ENCODE results near the gene FCGR3B. TPM values are rescaled to one million over a fixed set of nuclear protein-coding genes. Genes with fewer than 3 reads are reported as not detected.
"Not testable (repeated sequence)": the region's sequence is repeated elsewhere in the genome, so short reads cannot be mapped to it uniquely, and the experiment has no call there.

FCGR3B gene
- total RNA-seq, 1 experiment from 2014 or later: not detected

DNA sequence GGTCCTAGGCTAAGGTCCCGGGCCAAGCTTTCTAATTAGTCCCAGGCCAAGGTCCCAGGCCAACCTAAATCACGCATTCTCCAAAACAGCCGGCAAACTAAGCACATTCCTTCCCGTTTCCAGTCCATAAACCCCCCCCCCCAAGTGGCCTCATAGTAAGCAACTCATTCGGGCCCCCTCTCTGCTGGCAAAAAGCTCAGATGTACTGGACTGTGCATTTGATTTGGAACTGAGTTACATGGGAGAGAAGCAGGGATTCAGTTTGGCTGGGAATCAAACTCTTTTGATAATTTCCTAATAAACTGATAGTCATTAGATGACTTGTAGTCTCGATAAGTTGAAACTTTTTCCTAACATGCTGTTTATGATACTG, 17.8 kb downstream of the FCGR3B start:
- CTCF ChIA-PET; H3K4me1 ChIP-seq (ENCODE audit: control insufficient read depth in 1 of 2, insufficient read depth in 2 of 2, low read length in 2 of 2); H3K9me2 ChIP-seq (ENCODE audit: insufficient read depth); BruUV-seq (replicated peaks); POLR2A ChIA-PET; H4K20me1 ChIP-seq (ENCODE audit: insufficient read depth); H2AFZ ChIP-seq (ENCODE audit: low read depth, low read length, poor library complexity, severe bottlenecking); DNase-seq (ENCODE audit: low read depth, low spot score); H3K27me3 ChIP-seq (ENCODE audit: insufficient read depth, low read length); H3K36me3 ChIP-seq (ENCODE audit: control insufficient read depth in 1 of 2, insufficient read depth in 2 of 2, low read length in 2 of 2); RAD21 ChIA-PET (ENCODE audit: low non-redundant PET in 1 of 2, low total read pairs in 2 of 2, uncharacterized antibody in 2 of 2, unreplicated experiment in 2 of 2); H3K79me2 ChIP-seq (ENCODE audit: insufficient read depth, low read length); H3K9me3 ChIP-seq (ENCODE audit: control insufficient read depth in 1 of 2, insufficient read depth in 1 of 2, low read depth in 1 of 2, low read length in 2 of 2): not testable (repeated sequence)
- Histone ChIP-seq H3K27ac (ENCODE audit: low read depth, low read length) (peak overlapping the region; percentile 55), H3K9ac (ENCODE audit: low read length) (peak overlapping the region; percentile 52), H3K4me3 (replicated peaks in 1 of 2; ENCODE audit: low read depth in 1 of 2, low read length in 2 of 2) (peak overlapping the region in 1 of 2 experiments; percentile 57; a peak in 2 of 4 replicates), H3K4me2 (ENCODE audit: low read length) (peak overlapping the region; percentile 84)
- ATAC-seq: peak; percentile 3
- intact Hi-C loops (cut with micrococcal nuclease): loop anchor here (10.0 kb wide), 1 partner anchor 68 kb away; the partner anchor contains the start of gene FCGR3A

DNA sequence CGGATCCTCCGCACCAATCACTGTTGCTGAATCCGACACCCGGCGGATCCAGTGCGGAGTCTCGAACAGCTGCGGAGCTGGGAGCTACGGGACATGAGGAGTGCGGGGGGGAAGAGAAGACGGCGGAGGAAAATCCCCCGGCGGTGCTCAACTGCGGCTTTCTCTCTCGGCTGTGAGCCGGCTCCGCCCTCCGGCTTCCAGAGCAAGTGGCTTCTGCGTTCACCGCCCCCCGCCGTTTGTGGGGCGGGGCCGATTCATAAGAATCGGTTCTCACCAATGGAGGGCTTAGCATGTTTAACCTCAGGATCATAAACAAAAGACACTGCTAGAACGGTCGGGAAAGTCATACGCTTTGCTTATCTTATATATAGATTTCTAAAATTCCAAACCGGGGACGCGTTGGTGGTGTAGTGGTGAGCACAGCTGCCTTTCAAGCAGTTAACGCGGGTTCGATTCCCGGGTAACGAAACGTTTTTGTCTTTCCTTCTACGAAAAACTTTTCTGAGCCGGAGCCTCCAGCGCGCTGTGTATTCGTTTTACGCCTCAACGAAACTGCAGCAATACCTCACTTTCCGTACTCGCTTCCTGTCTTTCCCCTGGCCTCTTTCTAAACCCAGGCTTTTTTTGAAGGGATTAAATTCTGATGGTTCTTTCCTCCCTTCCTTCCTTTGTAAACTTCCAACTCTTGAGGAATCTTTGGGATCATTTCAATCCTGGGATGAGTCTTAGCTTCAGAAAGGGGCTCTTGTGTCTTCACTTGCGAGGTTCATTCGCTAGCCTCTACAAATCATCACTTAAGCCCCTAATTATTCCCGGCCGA, 18.4 kb downstream of the FCGR3B start:
- H3K9ac ChIP-seq (ENCODE audit: low read length): peak overlapping the region; percentile 52
- ATAC-seq: peak; percentile 86
- H4K20me1 ChIP-seq (ENCODE audit: insufficient read depth); H3K79me2 ChIP-seq (ENCODE audit: insufficient read depth, low read length); H3K4me1 ChIP-seq (ENCODE audit: control insufficient read depth in 1 of 2, insufficient read depth in 2 of 2, low read length in 2 of 2); H2AFZ ChIP-seq (ENCODE audit: low read depth, low read length, poor library complexity, severe bottlenecking); H3K36me3 ChIP-seq (ENCODE audit: control insufficient read depth in 1 of 2, insufficient read depth in 2 of 2, low read length in 2 of 2); H3K27me3 ChIP-seq (ENCODE audit: insufficient read depth, low read length); H3K9me3 ChIP-seq (ENCODE audit: control insufficient read depth in 1 of 2, insufficient read depth in 1 of 2, low read depth in 1 of 2, low read length in 2 of 2); H3K9me2 ChIP-seq (ENCODE audit: insufficient read depth); CTCF ChIA-PET; POLR2A ChIA-PET: not testable (repeated sequence)
- RAD21 ChIA-PET (ENCODE audit: low non-redundant PET in 1 of 2, low total read pairs in 2 of 2, uncharacterized antibody in 2 of 2, unreplicated experiment in 2 of 2): interaction anchor here in 1 of 2 experiments (0.6 kb wide), 1 partner anchor 114 kb away, joined by 3 read pairs; no protein-coding TSS in a partner anchor
- intact Hi-C loops (cut with micrococcal nuclease): loop anchor here (10.0 kb wide), 1 partner anchor 68 kb away; the partner anchor contains the start of gene FCGR3A
- DNase-seq (ENCODE audit: low read depth, low spot score): peak; percentile 93
- H3K4me3 ChIP-seq (replicated peaks in 1 of 2; ENCODE audit: low read depth in 1 of 2, low read length in 2 of 2): peak overlapping the region; percentile 42 to 57
- BruUV-seq (replicated peaks): TSS peak; percentile 89
- peak; percentile 47; the same call in 1 of the 2 replicates for TF ChIP-seq CBX3 (IDR thresholded peaks at IDR 0.05; ENCODE audit: low read depth)
- 0 out of 2 replicates have a peak, but pooled peaks have one; percentile 24 for TF ChIP-seq SIN3A (IDR thresholded peaks at IDR 0.05; ENCODE audit: low read depth)
- TF ChIP-seq, protein P1, sequence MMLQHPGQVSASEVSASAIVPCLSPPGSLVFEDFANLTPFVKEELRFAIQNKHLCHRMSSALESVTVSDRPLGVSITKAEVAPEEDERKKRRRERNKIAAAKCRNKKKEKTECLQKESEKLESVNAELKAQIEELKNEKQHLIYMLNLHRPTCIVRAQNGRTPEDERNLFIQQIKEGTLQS (IDR thresholded peaks at IDR 0.05): peak; percentile 93
- TF ChIP-seq POLR2AphosphoS5 (IDR thresholded peaks at IDR 0.05; ENCODE audit: low read depth, low read length): peak; percentile 51
- H3K4me2 ChIP-seq (ENCODE audit: low read length): peak overlapping the region; percentile 84
- peak overlapping the region; percentile 55 for H3K27ac ChIP-seq (ENCODE audit: low read depth, low read length)

DNA sequence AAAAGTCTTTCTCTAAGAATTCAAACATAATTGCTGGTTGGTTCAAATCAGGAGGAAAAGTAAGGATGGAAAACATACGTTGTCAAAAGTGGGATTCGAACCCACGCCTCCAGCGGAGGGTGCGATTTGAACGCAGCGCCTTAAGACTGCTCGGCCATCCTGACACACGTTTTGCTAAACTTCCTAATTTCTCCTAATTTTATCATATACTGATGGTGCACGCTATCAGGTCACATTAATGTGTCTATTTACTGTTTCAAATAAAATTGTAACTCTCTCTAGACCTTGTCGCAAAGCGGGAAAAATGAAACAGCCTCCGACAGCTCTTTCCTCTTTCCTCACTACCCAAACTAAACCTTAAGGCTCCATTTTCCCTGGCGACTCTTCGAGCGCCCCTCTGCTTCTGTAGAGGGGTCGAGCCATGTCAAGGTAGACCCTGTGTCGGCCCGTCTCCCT, 19.1 kb downstream of the FCGR3B start:
- H2AFZ ChIP-seq (ENCODE audit: low read depth, low read length, poor library complexity, severe bottlenecking): peak overlapping the region; percentile 82
- ATAC-seq (peak; percentile 46), DNase-seq (ENCODE audit: low read depth, low spot score) (peak; percentile 29)
- H3K27me3 ChIP-seq (ENCODE audit: insufficient read depth, low read length); H3K36me3 ChIP-seq (ENCODE audit: control insufficient read depth in 1 of 2, insufficient read depth in 2 of 2, low read length in 2 of 2); H3K9me3 ChIP-seq (ENCODE audit: control insufficient read depth in 1 of 2, insufficient read depth in 1 of 2, low read depth in 1 of 2, low read length in 2 of 2); H3K4me1 ChIP-seq (ENCODE audit: control insufficient read depth in 1 of 2, insufficient read depth in 2 of 2, low read length in 2 of 2); POLR2A ChIA-PET; H3K79me2 ChIP-seq (ENCODE audit: insufficient read depth, low read length); H4K20me1 ChIP-seq (ENCODE audit: insufficient read depth); H3K9me2 ChIP-seq (ENCODE audit: insufficient read depth); CTCF ChIA-PET; RAD21 ChIA-PET (ENCODE audit: low non-redundant PET in 1 of 2, low total read pairs in 2 of 2, uncharacterized antibody in 2 of 2, unreplicated experiment in 2 of 2): not testable (repeated sequence)
- peak overlapping the region; percentile 42 to 57 for H3K4me3 ChIP-seq (replicated peaks in 1 of 2; ENCODE audit: low read depth in 1 of 2, low read length in 2 of 2)
- H3K27ac ChIP-seq (ENCODE audit: low read depth, low read length): peak overlapping the region; percentile 55
- H3K9ac ChIP-seq (ENCODE audit: low read length): peak overlapping the region; percentile 49
- TSS peak; percentile 95 for BruUV-seq (replicated peaks)
- peak overlapping the region; percentile 84 for H3K4me2 ChIP-seq (ENCODE audit: low read length)
- intact Hi-C loops (cut with micrococcal nuclease): loop anchor here (10.0 kb wide), 1 partner anchor 67 kb away; the partner anchor contains the start of gene FCGR3A

DNA sequence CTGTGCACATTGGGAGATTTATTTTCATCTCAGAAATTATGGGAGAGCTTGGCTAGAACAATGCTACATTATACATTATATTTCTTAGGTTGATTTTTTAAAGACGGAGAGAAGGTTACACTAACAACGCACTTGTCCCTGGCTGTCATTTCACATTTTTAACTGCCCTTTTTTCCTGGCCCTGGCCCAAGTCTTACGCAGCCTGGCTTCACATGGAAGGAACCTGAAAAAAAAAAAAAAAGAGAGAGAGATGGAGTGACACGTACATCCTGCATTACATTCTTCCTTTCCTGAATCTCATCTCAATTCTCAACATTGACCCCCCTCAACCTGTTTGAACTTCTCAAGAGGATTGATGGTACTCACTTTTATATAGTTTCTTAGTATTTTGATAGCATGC, 20.8 kb downstream of the FCGR3B start:
- intact Hi-C loops (cut with micrococcal nuclease): loop anchor here (10.0 kb wide), 1 partner anchor 65 kb away; the partner anchor contains the start of gene FCGR3A
- ATAC-seq; H3K36me3 ChIP-seq (ENCODE audit: control insufficient read depth in 1 of 2, insufficient read depth in 2 of 2, low read length in 2 of 2); POLR2A ChIA-PET; H3K4me2 ChIP-seq (ENCODE audit: low read length); DNase-seq (ENCODE audit: low read depth, low spot score); H3K4me1 ChIP-seq (ENCODE audit: control insufficient read depth in 1 of 2, insufficient read depth in 2 of 2, low read length in 2 of 2); H3K27me3 ChIP-seq (ENCODE audit: insufficient read depth, low read length); H2AFZ ChIP-seq (ENCODE audit: low read depth, low read length, poor library complexity, severe bottlenecking); H3K9me2 ChIP-seq (ENCODE audit: insufficient read depth); H3K9ac ChIP-seq (ENCODE audit: low read length); H3K9me3 ChIP-seq (ENCODE audit: control insufficient read depth in 1 of 2, insufficient read depth in 1 of 2, low read depth in 1 of 2, low read length in 2 of 2); H3K27ac ChIP-seq (ENCODE audit: low read depth, low read length); H3K79me2 ChIP-seq (ENCODE audit: insufficient read depth, low read length); H3K4me3 ChIP-seq (replicated peaks in 1 of 2; ENCODE audit: low read depth in 1 of 2, low read length in 2 of 2); H4K20me1 ChIP-seq (ENCODE audit: insufficient read depth); BruUV-seq (replicated peaks); CTCF ChIA-PET; RAD21 ChIA-PET (ENCODE audit: low non-redundant PET in 1 of 2, low total read pairs in 2 of 2, uncharacterized antibody in 2 of 2, unreplicated experiment in 2 of 2): not testable (repeated sequence)
